Measurements from ENCODE around the gene EDNRA.

DNA sequence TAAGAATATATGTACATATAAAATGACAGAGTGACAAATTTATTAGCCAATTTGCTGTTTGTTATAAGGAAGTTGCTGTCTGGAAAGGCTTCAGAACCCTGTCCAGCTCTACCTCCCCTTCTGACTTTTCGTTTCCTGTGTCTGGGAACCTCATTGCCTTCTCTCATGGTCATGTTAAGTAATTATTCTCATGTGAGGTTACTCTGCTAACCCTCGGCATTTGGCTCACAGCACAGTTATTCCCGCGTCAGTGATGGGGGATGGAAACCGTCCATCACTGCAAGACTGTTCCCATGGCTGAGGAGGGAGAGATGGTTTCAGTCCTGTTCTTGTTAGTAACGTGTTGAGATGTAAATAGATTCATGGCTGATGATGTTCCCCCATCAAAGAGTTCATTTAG, 11.9 kb downstream of the EDNRA start:
- TF ChIP-seq, protein P1, sequence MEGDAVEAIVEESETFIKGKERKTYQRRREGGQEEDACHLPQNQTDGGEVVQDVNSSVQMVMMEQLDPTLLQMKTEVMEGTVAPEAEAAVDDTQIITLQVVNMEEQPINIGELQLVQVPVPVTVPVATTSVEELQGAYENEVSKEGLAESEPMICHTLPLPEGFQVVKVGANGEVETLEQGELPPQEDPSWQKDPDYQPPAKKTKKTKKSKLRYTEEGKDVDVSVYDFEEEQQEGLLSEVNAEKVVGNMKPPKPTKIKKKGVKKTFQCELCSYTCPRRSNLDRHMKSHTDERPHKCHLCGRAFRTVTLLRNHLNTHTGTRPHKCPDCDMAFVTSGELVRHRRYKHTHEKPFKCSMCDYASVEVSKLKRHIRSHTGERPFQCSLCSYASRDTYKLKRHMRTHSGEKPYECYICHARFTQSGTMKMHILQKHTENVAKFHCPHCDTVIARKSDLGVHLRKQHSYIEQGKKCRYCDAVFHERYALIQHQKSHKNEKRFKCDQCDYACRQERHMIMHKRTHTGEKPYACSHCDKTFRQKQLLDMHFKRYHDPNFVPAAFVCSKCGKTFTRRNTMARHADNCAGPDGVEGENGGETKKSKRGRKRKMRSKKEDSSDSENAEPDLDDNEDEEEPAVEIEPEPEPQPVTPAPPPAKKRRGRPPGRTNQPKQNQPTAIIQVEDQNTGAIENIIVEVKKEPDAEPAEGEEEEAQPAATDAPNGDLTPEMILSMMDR (IDR thresholded peaks at IDR 0.05): no peak
- TF ChIP-seq ZFX (IDR thresholded peaks at IDR 0.05; ENCODE audit: borderline replicate concordance): no peak
